ENCODE measurements around the gene RMC1.

GRCh38 chr18:23538870-23539269 is 35.6 kb downstream of the RMC1 start:
- no peak for TF ChIP-seq ARNT (IDR thresholded peaks at IDR 0.05)
- TF ChIP-seq BHLHE40 (IDR thresholded peaks at IDR 0.05; ENCODE audit: borderline replicate concordance): no peak
- no peak for TF ChIP-seq SP1 (IDR thresholded peaks at IDR 0.05)
- no peak for TF ChIP-seq ZNF384 (IDR thresholded peaks at IDR 0.05)
- no peak for TF ChIP-seq PKNOX1 (IDR thresholded peaks at IDR 0.05)
- no peak for TF ChIP-seq FOXM1 (IDR thresholded peaks at IDR 0.05; ENCODE audit: borderline replicate concordance)
- no peak for TF ChIP-seq L3MBTL2 (conservative IDR thresholded peaks at IDR 0.05)
- no peak for TF ChIP-seq LEF1 (IDR thresholded peaks at IDR 0.05; ENCODE audit: borderline replicate concordance)
- no peak for TF ChIP-seq FOXA1 (IDR thresholded peaks at IDR 0.05)
- no peak for TF ChIP-seq SUZ12 (IDR thresholded peaks at IDR 0.05)
- TF ChIP-seq FOXK2 (IDR thresholded peaks at IDR 0.05): no peak
